ENCODE results near the gene EXPH5. TPM values are rescaled to one million over a fixed set of nuclear protein-coding genes. Genes with fewer than 3 reads are reported as not detected.

The EXPH5 gene
- total RNA-seq, 1 experiment from 2014 or later = 36.3 TPM

DNA sequence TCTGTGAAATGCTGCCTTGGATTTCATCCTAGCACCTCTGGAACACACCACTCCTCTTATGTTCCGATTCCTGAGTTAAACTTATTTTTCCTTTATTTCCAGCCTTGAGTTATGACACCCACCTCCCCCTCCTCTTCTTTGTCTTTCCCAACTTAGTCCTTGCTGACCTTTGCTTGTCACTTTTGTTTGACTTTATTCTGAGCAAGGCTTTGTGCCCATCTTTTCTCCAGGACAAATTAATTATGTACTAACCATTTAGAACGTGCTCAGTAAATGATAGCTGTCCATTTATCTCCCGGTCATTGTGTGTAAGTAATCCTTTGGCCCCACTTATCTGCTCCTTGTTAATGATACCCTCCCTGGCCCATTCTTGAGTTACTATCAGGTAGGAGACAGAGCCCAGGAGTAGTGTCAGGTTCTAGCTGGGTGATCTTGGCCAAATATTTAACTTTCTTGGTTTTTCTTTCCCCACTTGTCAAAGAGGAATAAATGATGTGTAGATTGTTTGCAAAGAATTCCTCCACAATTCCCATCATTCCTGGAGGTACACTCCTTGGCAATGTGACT lies 44.2 kb downstream of the EXPH5 start:
- H2AFZ ChIP-seq = no peak overlapping the region
- H3K4me1 ChIP-seq (replicated peaks; ENCODE audit: insufficient read depth) = no peaks in the 10 kb centered on the region
- H3K79me2 ChIP-seq (ENCODE audit: low read depth) = peaks cover 6% of the 10 kb centered on the region; the same call in 1 of the 2 replicates
- 0 out of 2 replicates have a peak, but pooled peaks cover 3% of the 10 kb centered on the region for H4K20me1 ChIP-seq (ENCODE audit: insufficient read depth)
- no peaks in the 10 kb centered on the region for H3K36me3 ChIP-seq (ENCODE audit: low read depth)
- H3K27ac ChIP-seq = no peak overlapping the region
- POLR2A ChIA-PET (ENCODE audit: unreplicated experiment) = no interaction called here
- BruUV-seq (replicated peaks) = no TSS peak
- TF ChIP-seq, protein P1, sequence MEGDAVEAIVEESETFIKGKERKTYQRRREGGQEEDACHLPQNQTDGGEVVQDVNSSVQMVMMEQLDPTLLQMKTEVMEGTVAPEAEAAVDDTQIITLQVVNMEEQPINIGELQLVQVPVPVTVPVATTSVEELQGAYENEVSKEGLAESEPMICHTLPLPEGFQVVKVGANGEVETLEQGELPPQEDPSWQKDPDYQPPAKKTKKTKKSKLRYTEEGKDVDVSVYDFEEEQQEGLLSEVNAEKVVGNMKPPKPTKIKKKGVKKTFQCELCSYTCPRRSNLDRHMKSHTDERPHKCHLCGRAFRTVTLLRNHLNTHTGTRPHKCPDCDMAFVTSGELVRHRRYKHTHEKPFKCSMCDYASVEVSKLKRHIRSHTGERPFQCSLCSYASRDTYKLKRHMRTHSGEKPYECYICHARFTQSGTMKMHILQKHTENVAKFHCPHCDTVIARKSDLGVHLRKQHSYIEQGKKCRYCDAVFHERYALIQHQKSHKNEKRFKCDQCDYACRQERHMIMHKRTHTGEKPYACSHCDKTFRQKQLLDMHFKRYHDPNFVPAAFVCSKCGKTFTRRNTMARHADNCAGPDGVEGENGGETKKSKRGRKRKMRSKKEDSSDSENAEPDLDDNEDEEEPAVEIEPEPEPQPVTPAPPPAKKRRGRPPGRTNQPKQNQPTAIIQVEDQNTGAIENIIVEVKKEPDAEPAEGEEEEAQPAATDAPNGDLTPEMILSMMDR (conservative IDR thresholded peaks at IDR 0.05) = no peak
- TF ChIP-seq EZH2 (IDR thresholded peaks at IDR 0.05; ENCODE audit: low read depth) = no peak
- H3F3A ChIP-seq (ENCODE audit: insufficient read depth, low read depth) = no peaks in the 10 kb centered on the region
- no peaks in the 10 kb centered on the region for H3K9me3 ChIP-seq (ENCODE audit: insufficient read depth, low read depth)
- no peak overlapping the region for H3K4me2 ChIP-seq
- no peaks in the 10 kb centered on the region for H3K27me3 ChIP-seq (ENCODE audit: insufficient read depth, low read depth)
- no peak overlapping the region for H3K4me3 ChIP-seq
- intact Hi-C loops (cut with micrococcal nuclease; ENCODE audit: unreplicated experiment) = no loop called here
- DNase-seq = no peak
- CTCF ChIA-PET = no interaction called here
- no peaks in the 10 kb centered on the region for H3K9me2 ChIP-seq (ENCODE audit: insufficient read depth)

DNA sequence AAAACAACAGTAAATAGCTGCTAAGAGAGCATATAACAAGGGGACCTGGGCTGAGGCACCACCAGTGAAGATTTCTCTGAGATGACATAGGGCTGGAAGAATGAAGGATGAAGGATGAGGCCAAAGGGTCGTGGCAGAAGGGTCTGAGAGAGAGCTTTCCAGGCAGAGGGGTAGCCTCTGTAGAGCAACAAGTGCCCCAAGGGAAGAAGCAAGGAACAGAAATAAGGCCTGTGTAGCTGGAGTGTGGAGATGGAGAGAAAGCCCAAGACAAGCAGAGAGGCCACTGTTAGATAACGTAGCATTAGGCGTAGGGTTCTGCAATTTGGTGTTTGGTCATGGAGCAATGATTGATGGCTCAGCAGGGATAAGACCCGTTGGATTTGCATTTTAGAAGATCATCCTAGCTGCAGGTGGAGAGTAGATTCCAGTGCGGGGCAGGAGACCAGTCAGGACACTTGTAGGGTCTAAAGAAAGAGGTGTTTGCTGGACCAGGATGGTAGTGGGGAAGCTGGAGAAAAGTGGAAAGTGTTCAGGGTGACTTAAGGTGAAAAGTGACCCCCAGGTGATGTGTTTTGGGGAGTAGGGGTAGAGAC lies 47.6 kb downstream of the EXPH5 start:
- intact Hi-C loops (cut with micrococcal nuclease; ENCODE audit: unreplicated experiment) = no loop called here
- CTCF ChIA-PET = no interaction called here
- H2AFZ ChIP-seq = no peak overlapping the region
- H3F3A ChIP-seq (ENCODE audit: insufficient read depth, low read depth) = no peaks in the 10 kb centered on the region; the same call in 1 of the 2 replicates
- 0 out of 2 replicates have a peak, but pooled peaks cover 3% of the 10 kb centered on the region for H4K20me1 ChIP-seq (ENCODE audit: insufficient read depth)
- no peak overlapping the region for H3K27ac ChIP-seq
- H3K27me3 ChIP-seq (ENCODE audit: insufficient read depth, low read depth) = no peaks in the 10 kb centered on the region
- TF ChIP-seq EZH2 (IDR thresholded peaks at IDR 0.05; ENCODE audit: low read depth) = no peak
- TF ChIP-seq, protein P1 (conservative IDR thresholded peaks at IDR 0.05) = no peak
- no peaks in the 10 kb centered on the region for H3K36me3 ChIP-seq (ENCODE audit: low read depth)
- no peaks in the 10 kb centered on the region for H3K9me3 ChIP-seq (ENCODE audit: insufficient read depth, low read depth)
- H3K4me2 ChIP-seq = no peak overlapping the region
- POLR2A ChIA-PET (ENCODE audit: unreplicated experiment) = no interaction called here
- H3K4me1 ChIP-seq (replicated peaks; ENCODE audit: insufficient read depth) = no peaks in the 10 kb centered on the region
- DNase-seq = no peak
- no TSS peak for BruUV-seq (replicated peaks)
- H3K9me2 ChIP-seq (ENCODE audit: insufficient read depth) = no peaks in the 10 kb centered on the region
- H3K4me3 ChIP-seq = no peak overlapping the region
- peaks cover 10% of the 10 kb centered on the region; the same call in 1 of the 2 replicates for H3K79me2 ChIP-seq (ENCODE audit: low read depth)

DNA sequence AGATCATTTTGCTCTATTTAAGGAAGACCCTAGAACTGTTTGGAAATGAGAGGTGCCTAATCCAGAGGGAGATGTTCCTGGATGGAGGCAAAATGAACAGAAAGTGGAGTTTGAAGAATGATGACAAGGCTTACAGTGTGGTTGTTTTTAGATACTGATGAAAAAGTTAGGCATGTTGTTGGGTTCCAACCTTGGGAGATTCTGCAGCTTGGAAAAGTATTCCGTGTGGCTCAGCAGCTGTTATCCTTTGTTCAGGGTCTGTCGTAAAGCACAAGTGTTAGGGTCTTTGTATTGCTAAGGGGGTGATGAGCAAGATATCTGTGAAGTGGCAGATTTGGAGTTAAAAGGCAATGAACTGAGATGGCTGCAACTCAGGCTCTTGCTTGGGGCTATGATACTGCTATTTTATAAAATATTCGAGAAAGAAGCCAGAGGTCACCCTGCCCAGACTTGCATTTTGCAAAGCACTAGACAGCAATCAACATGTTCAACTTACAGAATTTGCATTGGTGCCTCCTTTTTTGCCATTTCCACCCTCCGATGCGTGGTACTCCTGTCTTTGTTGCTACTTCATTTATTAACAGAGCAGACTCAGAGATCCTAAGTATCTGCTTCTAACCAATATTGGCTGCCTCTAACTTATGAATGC lies 50.1 kb downstream of the EXPH5 start:
- no peak overlapping the region for H3K27ac ChIP-seq
- no peaks in the 10 kb centered on the region for H3K4me1 ChIP-seq (replicated peaks; ENCODE audit: insufficient read depth)
- ChIA-PET POLR2A (ENCODE audit: unreplicated experiment) (no interaction called here), CTCF (no interaction called here)
- no peaks in the 10 kb centered on the region for H3K27me3 ChIP-seq (ENCODE audit: insufficient read depth, low read depth)
- peaks cover 2% of the 10 kb centered on the region; the same call in 1 of the 2 replicates for H3F3A ChIP-seq (ENCODE audit: insufficient read depth, low read depth)
- no peaks in the 10 kb centered on the region for H3K9me2 ChIP-seq (ENCODE audit: insufficient read depth)
- H3K36me3 ChIP-seq (ENCODE audit: low read depth) = peaks cover 5% of the 10 kb centered on the region; the same call in 1 of the 2 replicates
- H3K9me3 ChIP-seq (ENCODE audit: insufficient read depth, low read depth) = no peaks in the 10 kb centered on the region
- H2AFZ ChIP-seq = no peak overlapping the region
- TF ChIP-seq EZH2 (IDR thresholded peaks at IDR 0.05; ENCODE audit: low read depth) = no peak
- TF ChIP-seq, protein P1 (conservative IDR thresholded peaks at IDR 0.05) = no peak
- H4K20me1 ChIP-seq (ENCODE audit: insufficient read depth) = no peaks in the 10 kb centered on the region
- no peak overlapping the region for H3K4me2 ChIP-seq
- intact Hi-C loops (cut with micrococcal nuclease; ENCODE audit: unreplicated experiment) = no loop called here
- BruUV-seq (replicated peaks) = no TSS peak
- no peak overlapping the region for H3K4me3 ChIP-seq
- peaks cover 10% of the 10 kb centered on the region; the same call in 1 of the 2 replicates for H3K79me2 ChIP-seq (ENCODE audit: low read depth)
- no peak for DNase-seq
